Hepatocyte (in vitro differentiated cells): ENCODE results near the gene MEIS2. TPM values are rescaled to one million over a fixed set of nuclear protein-coding genes. Genes with fewer than 3 reads are reported as not detected.

ENCODE experiments used
- DNase-seq: peaks from one replicate; pipeline ENCODE4 v3.0.0-alpha.2; 2016; ENCODE audit warnings: low spot score
- H2AFZ ChIP-seq: fragments of 200-600 bp; sonication (generic); 2 replicates; pipeline ENCODE4 v1.6.0; 2016; ENCODE audit warnings: antibody characterized with exemption, mild to moderate bottlenecking
- H3K27ac ChIP-seq: fragments of 200-600 bp; sonication (generic); 2 replicates; pipeline ENCODE4 v1.5.1; 2016; ENCODE audit warnings: mild to moderate bottlenecking
- H3K27me3 ChIP-seq: fragments of 200-600 bp; sonication (generic); 2 replicates; pipeline ENCODE4 v1.6.1; 2016
- H3K36me3 ChIP-seq: fragments of 200-600 bp; sonication (generic); replicated peaks from 2 replicates; pipeline ENCODE4 v1.5.1; 2016; ENCODE audit warnings: low read depth; ENCODE audit not compliant: insufficient read depth
- H3K4me1 ChIP-seq: fragments of 200-600 bp; sonication (generic); 2 replicates; pipeline ENCODE4 v1.5.1; 2016; ENCODE audit warnings: mild to moderate bottlenecking, moderate library complexity; ENCODE audit not compliant: insufficient read depth
- H3K4me2 ChIP-seq: fragments of 200-600 bp; sonication (generic); 2 replicates; pipeline ENCODE4 v1.6.0; 2016
- H3K4me3 ChIP-seq: fragments of 200-600 bp; sonication (generic); 2 replicates; pipeline ENCODE4 v1.5.1; 2016; ENCODE audit warnings: mild to moderate bottlenecking
- H3K79me2 ChIP-seq: fragments of 200-600 bp; sonication (generic); 2 replicates; pipeline ENCODE4 v1.6.0; 2017; ENCODE audit warnings: mild to moderate bottlenecking
- H3K9me2 ChIP-seq: fragments of 200-600 bp; sonication (generic); replicated peaks from 2 replicates; pipeline ENCODE4 v1.6.0; 2017; ENCODE audit warnings: mild to moderate bottlenecking; ENCODE audit not compliant: insufficient read depth
- H3K9me3 ChIP-seq: fragments of 200-600 bp; sonication (generic); 2 replicates; pipeline ENCODE4 v1.5.1; 2016; ENCODE audit warnings: low read depth, mild to moderate bottlenecking
- H4K20me1 ChIP-seq: fragments of 200-600 bp; sonication (generic); 2 replicates; pipeline ENCODE4 v1.6.0; 2016; ENCODE audit warnings: mild to moderate bottlenecking; ENCODE audit not compliant: insufficient read depth, poor library complexity, severe bottlenecking
- CTCF ChIP-seq: fragments of 200-600 bp; sonication (generic); IDR thresholded peaks from 2 replicates; pipeline ENCODE4 v1.5.1; 2016; ENCODE audit warnings: antibody characterized with exemption, mild to moderate bottlenecking; ENCODE audit not compliant: poor library complexity
- EZH2 ChIP-seq: fragments of 200-600 bp; sonication (generic); IDR thresholded peaks from 2 replicates; pipeline ENCODE4 v1.6.1; 2016; ENCODE audit warnings: antibody characterized with exemption, mild to moderate bottlenecking, borderline replicate concordance
- EZH2phosphoT487 ChIP-seq: fragments of 200-600 bp; sonication (generic); IDR thresholded peaks from one replicate; pipeline ENCODE4 v1.6.1; 2018; ENCODE audit warnings: antibody characterized with exemption, mild to moderate bottlenecking, low read depth, moderate library complexity; ENCODE audit not compliant: unreplicated experiment, severe bottlenecking
- WGBS: methylation state at CpG from one replicate; pipeline ENCODE4 v1.1.6; 2016; ENCODE audit warnings: low lambda C conversion rate; ENCODE audit errors: missing lambda C conversion rate; 5-methylcytosine and 5-hydroxymethylcytosine counted together
- polyA plus RNA-seq: library from polyadenylated mRNA; unstranded; fragments of >200 nt; fragmentation: Nextera tagmentation; extraction: Ambion mirVana; gene quantifications from 2 replicates; pipeline ENCODE4 v1.2.1, GENCODE V29; 2016
- total RNA-seq: library from RNA; depleted of rRNA; stranded (reverse); fragments of >200 nt; gene quantifications from 2 replicates; pipeline ENCODE4 v1.2.3, GENCODE V29; 2014

MEIS2 gene
- total and polyA plus RNA-seq, 2 experiments from 2014 or later, result 20.6 to 33.5 TPM

- 89% methylated on average over 7 of the region's 7 CpGs for WGBS
- Histone ChIP-seq H3K4me2 (no peak overlapping the region), H3K36me3 (no peaks in the 10 kb centered on the region), H3K27me3 (no peaks in the 10 kb centered on the region), H3K4me1 (peaks cover 30% of the 10 kb centered on the region), H2AFZ (no peak overlapping the region), H3K9me3 (no peaks in the 10 kb centered on the region), H3K79me2 (peaks cover 10% of the 10 kb centered on the region), H3K27ac (no peak overlapping the region), H4K20me1 (no peaks in the 10 kb centered on the region), H3K9me2 (no peaks in the 10 kb centered on the region), H3K4me3 (no peak overlapping the region)
- DNase-seq, result no peak
- no peak for TF ChIP-seq EZH2phosphoT487
- TF ChIP-seq EZH2, result no peak
- no peak for TF ChIP-seq CTCF
Measured at GRCh38 chr15:37034392-37034791, 66.0 kb downstream of the MEIS2 start.

- WGBS, result 61% methylated on average over 4 of the region's 4 CpGs
- H3K79me2 ChIP-seq, result peaks cover 6% of the 10 kb centered on the region
- no peaks in the 10 kb centered on the region for H3K27me3 ChIP-seq
- H3K27ac ChIP-seq, result peak overlapping the region; percentile 35
- no peak for DNase-seq
- H3K9me3 ChIP-seq, result no peaks in the 10 kb centered on the region
- no peaks in the 10 kb centered on the region for H3K9me2 ChIP-seq
- no peak overlapping the region for H2AFZ ChIP-seq
- H3K4me3 ChIP-seq, result no peak overlapping the region
- TF ChIP-seq EZH2phosphoT487, result no peak
- no peak for TF ChIP-seq CTCF
- TF ChIP-seq EZH2, result no peak
- H4K20me1 ChIP-seq, result no peaks in the 10 kb centered on the region
- no peak overlapping the region for H3K4me2 ChIP-seq
- peaks cover 23% of the 10 kb centered on the region for H3K4me1 ChIP-seq
- H3K36me3 ChIP-seq, result no peaks in the 10 kb centered on the region
Measured at GRCh38 chr15:37032091-37032775, 68.1 kb downstream of the MEIS2 start.

GRCh38 chr15:37031198-37031597 lies 69.2 kb downstream of the MEIS2 start:
- no peaks in the 10 kb centered on the region for H4K20me1 ChIP-seq
- H3K36me3 ChIP-seq, result no peaks in the 10 kb centered on the region
- H3K79me2 ChIP-seq, result no peaks in the 10 kb centered on the region
- no peak overlapping the region for H3K4me2 ChIP-seq
- TF ChIP-seq EZH2 (no peak), EZH2phosphoT487 (no peak), CTCF (no peak)
- H3K9me3 ChIP-seq, result no peaks in the 10 kb centered on the region
- H3K4me1 ChIP-seq, result peaks cover 19% of the 10 kb centered on the region
- H3K4me3 ChIP-seq, result no peak overlapping the region
- H2AFZ ChIP-seq, result no peak overlapping the region
- no peaks in the 10 kb centered on the region for H3K9me2 ChIP-seq
- no peaks in the 10 kb centered on the region for H3K27me3 ChIP-seq
- no peak for DNase-seq
- no peak overlapping the region for H3K27ac ChIP-seq
- 59% methylated on average over 4 of the region's 4 CpGs for WGBS
